IPS DF 6.9 (cell line): ENCODE measurements around the gene SNAPC2.
"Not testable (repeated sequence)": the region's sequence is repeated elsewhere in the genome, so short reads cannot be mapped to it uniquely, and the experiment has no call there.

Source experiments
- DNase-seq: peaks from one replicate; pipeline ENCODE4 v3.0.0-alpha.2; 2013; ENCODE audit warnings: low read depth, low spot score
- H3K27ac ChIP-seq: one replicate; pipeline ENCODE4 v1.5.1; 2013; ENCODE audit warnings: low read length, control low read depth
- H3K27me3 ChIP-seq: 2 replicates; pipeline ENCODE4 v1.6.1; 2013; ENCODE audit warnings: mild to moderate bottlenecking, low read length; ENCODE audit not compliant: control insufficient read depth, insufficient read depth
- H3K36me3 ChIP-seq: 2 replicates; pipeline ENCODE4 v1.6.1; 2013; ENCODE audit warnings: low read length; ENCODE audit not compliant: control insufficient read depth, insufficient read depth
- H3K4me1 ChIP-seq: 2 replicates; pipeline ENCODE4 v1.6.1; 2013; ENCODE audit warnings: low read length; ENCODE audit not compliant: control insufficient read depth, insufficient read depth
- H3K4me3 ChIP-seq: 2 replicates; pipeline ENCODE4 v1.5.1; 2013; ENCODE audit warnings: mild to moderate bottlenecking, low read length
- H3K9me3 ChIP-seq: 2 replicates; pipeline ENCODE4 v1.6.1; 2013; ENCODE audit warnings: low read length, inconsistent platforms; ENCODE audit not compliant: control insufficient read depth, insufficient read depth
- WGBS: extraction: QIAGEN DNeasy Blood & Tissue Kit; methylation state at CpG from one replicate; pipeline ENCODE4 v1.1.7; 2013; ENCODE audit warnings: mixed read lengths, missing lambda C conversion rate; ENCODE audit not compliant: insufficient read length, insufficient coverage; 5-methylcytosine and 5-hydroxymethylcytosine counted together

Gene SNAPC2

GRCh38 chr19:7893362-7894101, 26.6 kb upstream of the SNAPC2 start:
- H3K27ac ChIP-seq, H3K27me3 ChIP-seq, DNase-seq, H3K9me3 ChIP-seq, H3K4me3 ChIP-seq, H3K4me1 ChIP-seq, H3K36me3 ChIP-seq: not testable (repeated sequence)
- WGBS = no CpG with 5 or more reads among the region's 18 CpGs

- Histone ChIP-seq H3K27ac (no peak overlapping the region), H3K27me3 (no peaks in the 10 kb centered on the region), H3K9me3 (no peaks in the 10 kb centered on the region), H3K36me3 (no peaks in the 10 kb centered on the region), H3K4me3 (no peak overlapping the region), H3K4me1 (no peaks in the 10 kb centered on the region)
- WGBS = no CpG with 5 or more reads among the region's 18 CpGs
- DNase-seq = no peak
Observed at GRCh38 chr19:7894612-7895309, 25.4 kb upstream of the SNAPC2 start.

- Histone ChIP-seq H3K4me1 (no peaks in the 10 kb centered on the region), H3K4me3 (no peak overlapping the region), H3K27ac (no peak overlapping the region), H3K27me3 (no peaks in the 10 kb centered on the region), H3K36me3 (no peaks in the 10 kb centered on the region), H3K9me3 (no peaks in the 10 kb centered on the region)
- no CpG with 5 or more reads among the region's 13 CpGs for WGBS
- no peak for DNase-seq
Observed at GRCh38 chr19:7895565-7895964, 24.6 kb upstream of the SNAPC2 start.

- no peak overlapping the region for H3K27ac ChIP-seq
- no peaks in the 10 kb centered on the region for H3K27me3 ChIP-seq
- H3K9me3 ChIP-seq = no peaks in the 10 kb centered on the region
- no peak overlapping the region for H3K4me3 ChIP-seq
- no CpG with 5 or more reads among the region's 11 CpGs for WGBS
- no peaks in the 10 kb centered on the region for H3K36me3 ChIP-seq
- no peak for DNase-seq
- H3K4me1 ChIP-seq = no peaks in the 10 kb centered on the region
Observed at GRCh38 chr19:7897292-7897691, 22.8 kb upstream of the SNAPC2 start.

GRCh38 chr19:7898967-7899366, 21.2 kb upstream of the SNAPC2 start:
- no peaks in the 10 kb centered on the region for H3K4me1 ChIP-seq
- H3K27me3 ChIP-seq = no peaks in the 10 kb centered on the region
- H3K4me3 ChIP-seq = no peak overlapping the region
- no peak overlapping the region for H3K27ac ChIP-seq
- WGBS = no CpG with 5 or more reads among the region's 16 CpGs
- DNase-seq = no peak
- H3K9me3 ChIP-seq = no peaks in the 10 kb centered on the region
- no peaks in the 10 kb centered on the region for H3K36me3 ChIP-seq

- H3K36me3 ChIP-seq = no peaks in the 10 kb centered on the region
- WGBS = no CpG with 5 or more reads among the region's 34 CpGs
- no peaks in the 10 kb centered on the region for H3K27me3 ChIP-seq
- no peaks in the 10 kb centered on the region for H3K4me1 ChIP-seq
- H3K4me3 ChIP-seq = no peak overlapping the region
- no peaks in the 10 kb centered on the region for H3K9me3 ChIP-seq
- no peak for DNase-seq
- H3K27ac ChIP-seq = no peak overlapping the region
Observed at GRCh38 chr19:7899751-7900378, 20.3 kb upstream of the SNAPC2 start.

GRCh38 chr19:7900401-7900870, 19.7 kb upstream of the SNAPC2 start:
- H3K4me1 ChIP-seq = no peaks in the 10 kb centered on the region
- no peak overlapping the region for H3K4me3 ChIP-seq
- no CpG with 5 or more reads among the region's 21 CpGs for WGBS
- DNase-seq = no peak
- no peaks in the 10 kb centered on the region for H3K9me3 ChIP-seq
- H3K27me3 ChIP-seq = no peaks in the 10 kb centered on the region
- no peak overlapping the region for H3K27ac ChIP-seq
- H3K36me3 ChIP-seq = no peaks in the 10 kb centered on the region

- Histone ChIP-seq H3K27ac (no peak overlapping the region), H3K4me3 (no peak overlapping the region), H3K27me3 (no peaks in the 10 kb centered on the region), H3K4me1 (no peaks in the 10 kb centered on the region), H3K9me3 (no peaks in the 10 kb centered on the region), H3K36me3 (no peaks in the 10 kb centered on the region)
- DNase-seq = no peak
- WGBS = no CpG with 5 or more reads among the region's 3 CpGs
Observed at GRCh38 chr19:7900931-7901330, 19.2 kb upstream of the SNAPC2 start.

GRCh38 chr19:7901337-7901736, 18.8 kb upstream of the SNAPC2 start:
- no peaks in the 10 kb centered on the region for H3K36me3 ChIP-seq
- no peak overlapping the region for H3K4me3 ChIP-seq
- no peak for DNase-seq
- H3K27ac ChIP-seq = no peak overlapping the region
- WGBS = no CpG with 5 or more reads among the region's 7 CpGs
- H3K4me1 ChIP-seq = no peaks in the 10 kb centered on the region
- no peaks in the 10 kb centered on the region for H3K9me3 ChIP-seq
- no peaks in the 10 kb centered on the region for H3K27me3 ChIP-seq

GRCh38 chr19:7902796-7903243, 17.3 kb upstream of the SNAPC2 start:
- Histone ChIP-seq H3K4me3 (peak overlapping the region; percentile 28; the same call in 1 of the 2 replicates), H3K27me3 (no peaks in the 10 kb centered on the region), H3K36me3 (peaks cover 4% of the 10 kb centered on the region; the same call in 1 of the 2 replicates), H3K9me3 (no peaks in the 10 kb centered on the region), H3K27ac (no peak overlapping the region), H3K4me1 (no peaks in the 10 kb centered on the region)
- DNase-seq = no peak
- no CpG with 5 or more reads among the region's 20 CpGs for WGBS
